DND-41 (cell line): ENCODE results near the gene URB1.

Experiments used
- CTCF ChIP-seq: IDR thresholded peaks from 2 replicates; pipeline ENCODE4 v1.5.1; 2012; ENCODE audit warnings: borderline replicate concordance, low read length, moderate library complexity, mild to moderate bottlenecking; ENCODE audit not compliant: poor library complexity, severe bottlenecking; ENCODE audit errors: extremely low read depth
- EZH2 ChIP-seq: IDR thresholded peaks from 3 replicates; pipeline ENCODE4 v1.6.1; 2012; ENCODE audit warnings: borderline replicate concordance, low read depth, mild to moderate bottlenecking, moderate library complexity, low read length, inconsistent platforms; ENCODE audit not compliant: severe bottlenecking

DNA sequence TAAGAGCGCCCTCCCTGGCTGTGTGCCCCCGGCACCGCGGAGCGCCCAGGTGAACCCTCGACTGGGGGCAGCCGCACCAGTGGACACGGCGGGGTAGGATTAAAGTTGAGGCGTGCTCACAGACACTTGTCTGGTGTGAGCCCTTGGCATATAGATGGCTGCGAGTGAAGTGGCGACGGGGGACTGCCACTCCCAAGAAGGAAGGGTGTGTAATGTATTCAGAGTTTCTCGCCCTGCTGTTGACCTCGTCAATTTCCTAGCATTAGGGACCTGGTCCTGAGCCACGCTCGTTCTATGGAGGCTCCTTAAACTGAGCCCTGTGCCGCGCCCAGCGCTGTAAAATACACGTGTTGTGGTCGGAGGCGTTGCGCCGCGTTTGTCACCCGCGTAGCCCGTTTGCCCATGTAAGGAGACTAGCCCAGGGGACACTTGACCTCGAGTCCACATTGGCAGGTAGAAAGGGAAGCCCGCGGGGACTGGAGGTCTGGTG lies 20.2 kb upstream of the URB1 start:
- TF ChIP-seq CTCF (no peak), EZH2 (no peak)
